Ramos (cell line): ENCODE data around the gene IGSF23.

Source experiments
- in situ Hi-C: fragments of 300-500 bp; cut with MboI; formaldehyde crosslinking; loops from one replicate; pipeline ENCODE4 v1.14.3; 2022; ENCODE audit warnings: low sequenced_read_pairs; ENCODE audit not compliant: unreplicated experiment

IGSF23 gene

GRCh38 chr19:44635581-44636438, 22.4 kb downstream of the IGSF23 start:
- in situ Hi-C loops: no loop called here

GRCh38 chr19:44636439-44637389, 23.4 kb downstream of the IGSF23 start:
- in situ Hi-C loops: no loop called here

- in situ Hi-C loops: no loop called here
Measured at GRCh38 chr19:44637390-44637764, 24.0 kb downstream of the IGSF23 start.

- in situ Hi-C loops: no loop called here
Measured at GRCh38 chr19:44640518-44640917, 27.2 kb downstream of the IGSF23 start.

GRCh38 chr19:44641501-44642265, 28.3 kb downstream of the IGSF23 start:
- in situ Hi-C loops: no loop called here

- in situ Hi-C loops: no loop called here
Measured at GRCh38 chr19:44642377-44642776, 29.0 kb downstream of the IGSF23 start.

- in situ Hi-C loops: no loop called here
Measured at GRCh38 chr19:44643605-44644401, 30.4 kb downstream of the IGSF23 start, which contains the start of gene PVR. TSS of gene PVR (plus strand) at chr19:44643910. CDS start at chr19:44644097, 187 bp downstream.

- in situ Hi-C loops: no loop called here
Measured at GRCh38 chr19:44644402-44645016, 31.1 kb downstream of the IGSF23 start.

GRCh38 chr19:44645407-44646048, 32.2 kb downstream of the IGSF23 start:
- in situ Hi-C loops: no loop called here

GRCh38 chr19:44646049-44646416, 32.7 kb downstream of the IGSF23 start:
- in situ Hi-C loops: no loop called here

- in situ Hi-C loops: no loop called here
Measured at GRCh38 chr19:44647144-44647543, 33.8 kb downstream of the IGSF23 start.

- in situ Hi-C loops: no loop called here
Measured at GRCh38 chr19:44648631-44649251, 35.4 kb downstream of the IGSF23 start.

- in situ Hi-C loops: no loop called here
Measured at GRCh38 chr19:44649578-44650145, 36.3 kb downstream of the IGSF23 start.

- in situ Hi-C loops: no loop called here
Measured at GRCh38 chr19:44653343-44653742, 40.0 kb downstream of the IGSF23 start.

- in situ Hi-C loops: no loop called here
Measured at GRCh38 chr19:44653977-44654774, 40.8 kb downstream of the IGSF23 start.

GRCh38 chr19:44657211-44657921, 44.0 kb downstream of the IGSF23 start:
- in situ Hi-C loops: loop anchor here (5.0 kb wide), 1 partner anchor 85 kb away; no protein-coding TSS in a partner anchor
